H1 (cell line): ENCODE measurements around the gene HSFX2. TPM values are rescaled to one million over a fixed set of nuclear protein-coding genes. Genes with fewer than 3 reads are reported as not detected.

Experiments used
- CTCF ChIA-PET: fragments of 300-600 bp; sonication (Branson Sonifier 250); formaldehyde crosslinking; loops from one replicate; lab custom pipeline; 2021; ENCODE audit not compliant: partially characterized antibody; lab: Charles Lee
- POLR2A ChIA-PET: fragments of 300-600 bp; sonication (Branson Sonifier 250); formaldehyde crosslinking; loops from one replicate; lab custom pipeline; 2021; ENCODE audit warnings: inconsistent platforms; ENCODE audit not compliant: partially characterized antibody; lab: Charles Lee
- DNase-seq, 2 experiments: peaks; one replicate each; pipeline versions ENCODE4 v3.0.0 to v3.0.0-alpha.2; 2010 to 2022; ENCODE audit warnings: low spot score in 2 of 2, low read depth in 1 of 2, mixed read lengths in 1 of 2
- FAIRE-seq: peaks from 2 replicates; lab custom pipeline; 2011; peaks lifted over from hg19 to GRCh38; lab: Jason Lieb, UNC
- H2AFZ ChIP-seq: 2 replicates; pipeline ENCODE4 v1.8.1; 2012; ENCODE audit warnings: low read length, inconsistent platforms
- H2AK5ac ChIP-seq: 2 replicates; pipeline ENCODE4 v1.6.1; 2013; ENCODE audit warnings: low read depth, low read length
- H2BK120ac ChIP-seq: replicated peaks from 2 replicates; pipeline ENCODE3; 2013; ENCODE audit warnings: low read depth, low read length, inconsistent platforms
- H2BK12ac ChIP-seq: 2 replicates; pipeline ENCODE4 v1.6.1; 2013; ENCODE audit warnings: low read depth, low read length
- H2BK15ac ChIP-seq: 2 replicates; pipeline ENCODE4 v1.6.1; 2013; ENCODE audit warnings: low read length
- H2BK20ac ChIP-seq: 2 replicates; pipeline ENCODE4 v1.6.1; 2013; ENCODE audit warnings: low read length
- H2BK5ac ChIP-seq: 2 replicates; pipeline ENCODE4 v1.6.1; 2013; ENCODE audit warnings: low read depth, low read length
- H3K14ac ChIP-seq: 2 replicates; pipeline ENCODE4 v1.6.1; 2013; ENCODE audit warnings: inconsistent platforms; ENCODE audit not compliant: insufficient read length
- H3K18ac ChIP-seq: 2 replicates; pipeline ENCODE4 v1.6.1; 2013; ENCODE audit warnings: low read length; ENCODE audit errors: extremely low read depth
- H3K23ac ChIP-seq: 2 replicates; pipeline ENCODE4 v1.6.1; 2013; ENCODE audit warnings: inconsistent platforms; ENCODE audit not compliant: insufficient read length
- H3K23me2 ChIP-seq: 2 replicates; pipeline ENCODE4 v1.6.1; 2013; ENCODE audit warnings: low read depth, low read length
- H3K27ac ChIP-seq: 2 replicates; pipeline ENCODE4 v1.6.1; 2011; ENCODE audit warnings: low read depth, low read length, inconsistent platforms
- H3K27me3 ChIP-seq, 4 experiments: replicated peaks in 1 of 4; 1 replicate in 1 of 4; 2 replicates in 3 of 4; pipeline versions ENCODE4 v1.6.1 to v1.8.1; 2011 to 2013; ENCODE audit warnings: low read length in 3 of 4, mild to moderate bottlenecking in 3 of 4, inconsistent platforms in 2 of 4, mixed read lengths in 2 of 4, moderate library complexity in 1 of 4; ENCODE audit not compliant: control insufficient read depth in 3 of 4, insufficient read depth in 3 of 4; ENCODE audit errors: extremely low read depth in 1 of 4
- H3K36me3 ChIP-seq, 4 experiments: 2 replicates each; pipeline versions ENCODE4 v1.6.1 to v1.8.1; 2011 to 2013; ENCODE audit warnings: mild to moderate bottlenecking in 4 of 4, low read length in 3 of 4, moderate library complexity in 2 of 4, control low read depth in 1 of 4, inconsistent platforms in 1 of 4; ENCODE audit not compliant: insufficient read depth in 4 of 4, control insufficient read depth in 2 of 4
- H3K4ac ChIP-seq: replicated peaks from 2 replicates; pipeline ENCODE3; 2013; ENCODE audit warnings: low read length, low read depth, mixed read lengths, inconsistent platforms; ENCODE audit not compliant: insufficient read length
- H3K4me1 ChIP-seq, 4 experiments: replicated peaks in 1 of 4; 1 replicate in 1 of 4; 2 replicates in 3 of 4; pipeline versions ENCODE4 v1.6.1 to v1.8.1; 2011 to 2013; ENCODE audit warnings: low read length in 3 of 4, inconsistent platforms in 2 of 4, mixed read lengths in 1 of 4; ENCODE audit not compliant: insufficient read depth in 4 of 4, control insufficient read depth in 3 of 4
- H3K4me2 ChIP-seq, 2 experiments: 2 replicates each; pipeline versions ENCODE4 v1.6.1 to v1.8.1; 2011 to 2013; ENCODE audit warnings: low read depth in 2 of 2, low read length in 2 of 2, control low read depth in 1 of 2, inconsistent platforms in 1 of 2, mild to moderate bottlenecking in 1 of 2; ENCODE audit not compliant: insufficient read depth in 1 of 2
- H3K4me3 ChIP-seq, 4 experiments: fragments of 200-600, 300-600 bp in 1 of 4; sonication (generic), shearing (Covaris generic), sonication (Bioruptor Twin) in 1 of 4; 2 replicates each; pipeline versions ENCODE4 v1.5.1 to v1.8.1; 2011 to 2016; ENCODE audit warnings: low read length in 4 of 4, low read depth in 3 of 4, control low read depth in 2 of 4, inconsistent platforms in 2 of 4, mild to moderate bottlenecking in 2 of 4, mixed read lengths in 1 of 4, moderate library complexity in 1 of 4; ENCODE audit not compliant: insufficient read depth in 2 of 4; ENCODE audit errors: extremely low read depth in 1 of 4
- H3K56ac ChIP-seq: replicated peaks from 2 replicates; pipeline ENCODE3; 2013; ENCODE audit warnings: low read depth, mild to moderate bottlenecking, mixed read lengths, low read length, inconsistent platforms; ENCODE audit not compliant: insufficient read length
- H3K79me1 ChIP-seq: 2 replicates; pipeline ENCODE4 v1.6.1; 2013; ENCODE audit warnings: low read depth, low read length, control low read depth
- H3K79me2 ChIP-seq, 2 experiments: 2 replicates each; pipeline versions ENCODE4 v1.6.1 to v1.8.1; 2012 to 2013; ENCODE audit warnings: low read length in 2 of 2, mild to moderate bottlenecking in 2 of 2, inconsistent platforms in 1 of 2; ENCODE audit not compliant: insufficient read depth in 2 of 2, control insufficient read depth in 1 of 2
- H3K9ac ChIP-seq, 4 experiments: replicated peaks in 1 of 4; 1 replicate in 1 of 4; 2 replicates in 3 of 4; pipeline versions ENCODE4 v1.6.1 to v1.8.1; 2011 to 2013; ENCODE audit warnings: low read depth in 3 of 4, low read length in 3 of 4, control low read depth in 2 of 4, mild to moderate bottlenecking in 2 of 4, moderate library complexity in 2 of 4, inconsistent platforms in 1 of 4; ENCODE audit errors: extremely low read depth in 1 of 4
- H3K9me3 ChIP-seq, 2 experiments: 2 replicates each; pipeline versions ENCODE4 v1.6.1 to v1.8.1; 2012 to 2013; ENCODE audit warnings: mild to moderate bottlenecking in 2 of 2, moderate library complexity in 2 of 2, control low read depth in 1 of 2, inconsistent platforms in 1 of 2, low read depth in 1 of 2, low read length in 1 of 2, mixed read lengths in 1 of 2; ENCODE audit not compliant: insufficient read depth in 2 of 2
- H4K20me1 ChIP-seq, 2 experiments: replicated peaks in 1 of 2; 2 replicates each; pipeline versions ENCODE3 to v1.8.1; 2011 to 2013; ENCODE audit warnings: inconsistent platforms in 2 of 2, low read length in 2 of 2, mild to moderate bottlenecking in 1 of 2; ENCODE audit not compliant: insufficient read depth in 2 of 2, control insufficient read depth in 1 of 2
- H4K5ac ChIP-seq: 2 replicates; pipeline ENCODE4 v1.6.1; 2013; ENCODE audit warnings: low read length, low read depth, mixed read lengths, inconsistent platforms; ENCODE audit not compliant: insufficient read length
- H4K8ac ChIP-seq: 2 replicates; pipeline ENCODE4 v1.8.0; 2013; ENCODE audit warnings: mild to moderate bottlenecking, moderate library complexity, low read length, inconsistent platforms; ENCODE audit not compliant: insufficient read depth; ENCODE audit errors: extremely low read depth
- H4K91ac ChIP-seq: replicated peaks from 2 replicates; pipeline ENCODE3; 2013; ENCODE audit warnings: low read length, mixed read lengths, inconsistent platforms; ENCODE audit not compliant: insufficient read length
- ATF2 ChIP-seq: IDR thresholded peaks from 2 replicates; pipeline ENCODE4 v1.6.1; 2012; ENCODE audit warnings: low read length, inconsistent platforms
- BCL11A ChIP-seq, 2 experiments: IDR thresholded peaks; one replicate each; pipeline ENCODE4 v1.6.1; 2011; ENCODE audit warnings: low read depth in 2 of 2, low read length in 2 of 2, mild to moderate bottlenecking in 2 of 2
- BRCA1 ChIP-seq: IDR thresholded peaks from 2 replicates; pipeline ENCODE4 v1.6.1; 2012; ENCODE audit warnings: low read depth, low read length, improper control_type of control experiment
- CHD2 ChIP-seq: IDR thresholded peaks from 2 replicates; pipeline ENCODE4 v1.6.1; 2012; ENCODE audit warnings: low read length, improper control_type of control experiment
- EGR1 ChIP-seq: IDR thresholded peaks from 2 replicates; pipeline ENCODE4 v1.6.1; 2011; ENCODE audit warnings: low read depth, low read length, borderline replicate concordance
- FOSL1 ChIP-seq: IDR thresholded peaks from 2 replicates; pipeline ENCODE4 v1.6.1; 2011; ENCODE audit warnings: mild to moderate bottlenecking, low read depth, low read length, moderate library complexity; ENCODE audit not compliant: insufficient read depth
- NRF1 ChIP-seq: IDR thresholded peaks from 2 replicates; pipeline ENCODE4 v1.6.1; 2011; ENCODE audit warnings: mild to moderate bottlenecking, low read depth, low read length, improper control_type of control experiment
- TAF1 ChIP-seq: IDR thresholded peaks from 2 replicates; pipeline ENCODE4 v1.6.1; 2011; ENCODE audit warnings: mild to moderate bottlenecking, low read depth, low read length
- WGBS, 2 experiments: shearing (Covaris generic) in 1 of 2; methylation state at CpG; one replicate each; pipeline versions ENCODE4 v1.1.6 to v1.1.7; 2013 to 2015; ENCODE audit warnings: low lambda C conversion rate in 2 of 2, mixed read lengths in 2 of 2, inconsistent platforms in 1 of 2, low coverage in 1 of 2, missing lambda C conversion rate in 1 of 2; ENCODE audit not compliant: insufficient replicate concordance in 2 of 2, insufficient coverage in 1 of 2, insufficient read length in 1 of 2; ENCODE audit errors: extremely low coverage in 1 of 2, missing lambda C conversion rate in 1 of 2; 5-methylcytosine and 5-hydroxymethylcytosine counted together
- polyA plus RNA-seq, 7 experiments: library from polyadenylated mRNA; depleted of rRNA in 3 of 7; stranded (reverse) in 5 of 7; unstranded in 2 of 7; fragments of >200 nt in 5 of 7; fragments of 200-250 nt in 2 of 7; gene quantifications; 1 replicate in 5 of 7; 2 replicates in 1 of 7; 4 replicates in 1 of 7; pipeline versions ENCODE4 v1.2.1 to v1.2.3, GENCODE V29; 2011 to 2013; ENCODE audit warnings: missing spikeins in 2 of 7, mixed read lengths in 2 of 7
- total RNA-seq: library from RNA; stranded (reverse); fragmentation: NEBNext Ultra II Directional; extraction: Animal tissue kit (Norgen Biotek cat#: 25700); gene quantifications from 2 replicates; pipeline ENCODE4 v1.2.1, GENCODE V29; 2021

Gene HSFX2
- total and polyA plus RNA-seq, 2 of the 8 experiments (the other 6 are each of a cell fraction or from before 2014, with no cell fraction given): 0.17 TPM; not detected in 1

- FAIRE-seq (no peak), DNase-seq (no peak)
- no peak overlapping the region for H4K8ac ChIP-seq
- H2BK5ac ChIP-seq: no peak overlapping the region
- no peak overlapping the region for H2BK12ac ChIP-seq
- no peak overlapping the region for H3K56ac ChIP-seq
- no peaks in the 10 kb centered on the region for H3K27me3 ChIP-seq
- H3K36me3 ChIP-seq: no peaks in the 10 kb centered on the region
- no peak overlapping the region for H2BK120ac ChIP-seq
- POLR2A ChIA-PET: interaction anchor here (0.7 kb wide), 1 partner anchor 9 kb away, joined by 3 read pairs; no protein-coding TSS in a partner anchor
- H3K4me3 ChIP-seq: no peak overlapping the region
- H2BK15ac ChIP-seq: no peak overlapping the region
- H3K23ac ChIP-seq: no peak overlapping the region
- H3K27ac ChIP-seq: no peak overlapping the region
- no peaks in the 10 kb centered on the region for H3K79me1 ChIP-seq
- no peaks in the 10 kb centered on the region for H3K9me3 ChIP-seq
- CTCF ChIA-PET: no interaction called here
- no peaks in the 10 kb centered on the region for H4K20me1 ChIP-seq
- no peak overlapping the region for H3K4ac ChIP-seq
- no peaks in the 10 kb centered on the region for H3K4me1 ChIP-seq
- no peak overlapping the region for H4K5ac ChIP-seq
- H3K14ac ChIP-seq: no peak overlapping the region
- H4K91ac ChIP-seq: no peak overlapping the region
- WGBS, 2 experiments: 71% methylated on average over 3 of the region's 3 CpGs; no CpG with 5 or more reads in 1 of the 2 experiments
- H2BK20ac ChIP-seq: no peak overlapping the region
- no peak overlapping the region for H3K18ac ChIP-seq
- peaks cover 0 to 40% of the 10 kb centered on the region in 2 experiments; a peak in 2 of 4 replicates for H3K79me2 ChIP-seq
- no peak overlapping the region for H3K4me2 ChIP-seq
- TF ChIP-seq NRF1 (no peak), TAF1 (no peak), CHD2 (no peak), EGR1 (no peak), FOSL1 (no peak), BCL11A (IDR thresholded peaks at IDR 0.05; ENCODE audit: low read depth in 2 of 2, low read length in 2 of 2) (no peak), ATF2 (no peak), BRCA1 (no peak)
- H2AFZ ChIP-seq: no peak overlapping the region
- H3K9ac ChIP-seq: no peak overlapping the region
- H2AK5ac ChIP-seq: no peak overlapping the region
- H3K23me2 ChIP-seq: no peaks in the 10 kb centered on the region
Observed at GRCh38 chrX:149618871-149619270, 23.8 kb upstream of the HSFX2 start.
